ENCODE results near the gene EYS. TPM values are rescaled to one million over a fixed set of nuclear protein-coding genes. Genes with fewer than 3 reads are reported as not detected.

The EYS gene
- total RNA-seq, 2 donors from 2014 or later = not detected

DNA sequence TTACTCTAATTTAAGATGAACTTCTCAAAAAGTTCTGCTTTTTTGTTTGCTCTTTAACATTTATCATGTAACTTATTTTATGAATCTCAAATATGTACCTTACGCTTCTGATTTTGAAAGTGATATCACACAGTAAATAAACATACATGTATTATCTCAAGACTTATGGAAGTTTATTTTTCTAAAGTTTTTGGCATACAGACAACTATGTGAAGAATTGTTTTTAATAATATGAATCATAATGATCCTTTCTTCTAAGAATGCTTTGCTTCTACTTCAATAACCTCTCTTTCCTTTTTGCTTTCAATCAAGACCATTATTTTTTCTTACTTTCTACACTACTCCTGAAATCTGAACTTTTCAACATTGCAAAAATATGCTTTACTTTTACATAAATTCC, 816.4 kb downstream of the EYS start:
- H3K9me3 ChIP-seq = no peaks in the 10 kb centered on the region
- H3K27ac ChIP-seq = no peak overlapping the region
- H3K4me1 ChIP-seq (ENCODE audit: control insufficient read depth in 1 of 2, low read depth in 2 of 2) = peaks cover 3 to 7% of the 10 kb centered on the region in 2 donors
- H3K27me3 ChIP-seq (replicated peaks; ENCODE audit: insufficient read depth) = no peaks in the 10 kb centered on the region
- DNase-seq (ENCODE audit: low spot score) = no peak
- H3K36me3 ChIP-seq = no peaks in the 10 kb centered on the region
- TF ChIP-seq, protein P1, sequence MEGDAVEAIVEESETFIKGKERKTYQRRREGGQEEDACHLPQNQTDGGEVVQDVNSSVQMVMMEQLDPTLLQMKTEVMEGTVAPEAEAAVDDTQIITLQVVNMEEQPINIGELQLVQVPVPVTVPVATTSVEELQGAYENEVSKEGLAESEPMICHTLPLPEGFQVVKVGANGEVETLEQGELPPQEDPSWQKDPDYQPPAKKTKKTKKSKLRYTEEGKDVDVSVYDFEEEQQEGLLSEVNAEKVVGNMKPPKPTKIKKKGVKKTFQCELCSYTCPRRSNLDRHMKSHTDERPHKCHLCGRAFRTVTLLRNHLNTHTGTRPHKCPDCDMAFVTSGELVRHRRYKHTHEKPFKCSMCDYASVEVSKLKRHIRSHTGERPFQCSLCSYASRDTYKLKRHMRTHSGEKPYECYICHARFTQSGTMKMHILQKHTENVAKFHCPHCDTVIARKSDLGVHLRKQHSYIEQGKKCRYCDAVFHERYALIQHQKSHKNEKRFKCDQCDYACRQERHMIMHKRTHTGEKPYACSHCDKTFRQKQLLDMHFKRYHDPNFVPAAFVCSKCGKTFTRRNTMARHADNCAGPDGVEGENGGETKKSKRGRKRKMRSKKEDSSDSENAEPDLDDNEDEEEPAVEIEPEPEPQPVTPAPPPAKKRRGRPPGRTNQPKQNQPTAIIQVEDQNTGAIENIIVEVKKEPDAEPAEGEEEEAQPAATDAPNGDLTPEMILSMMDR (IDR thresholded peaks at IDR 0.05) = no peak
- no peak for ATAC-seq (ENCODE audit: insufficient number of reproducible peaks, low FRiP score, low read depth)
- no peak overlapping the region for H3K4me3 ChIP-seq

DNA sequence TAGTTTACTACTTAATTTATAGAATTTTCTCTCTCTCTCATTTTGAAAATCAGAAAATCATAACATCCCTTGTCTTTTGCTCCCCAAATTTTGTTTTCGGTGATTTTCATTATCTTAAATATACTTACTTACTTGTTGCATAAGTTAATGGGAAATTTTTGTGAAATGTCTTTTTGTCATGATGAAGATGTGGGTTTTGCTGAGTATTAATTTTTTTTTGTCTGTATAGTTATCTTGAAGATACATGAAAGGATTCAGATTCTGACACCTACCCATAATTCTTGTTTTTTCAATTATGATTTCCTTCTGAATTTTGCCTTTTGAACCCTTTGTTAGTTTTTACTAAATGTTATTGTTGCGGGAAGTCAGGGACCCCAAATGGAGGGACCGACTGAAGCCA, 817.9 kb downstream of the EYS start:
- DNase-seq (ENCODE audit: low spot score) (no peak), ATAC-seq (ENCODE audit: insufficient number of reproducible peaks, low FRiP score, low read depth) (no peak)
- no peak overlapping the region for H3K27ac ChIP-seq
- H3K4me3 ChIP-seq = no peak overlapping the region
- no peaks in the 10 kb centered on the region for H3K9me3 ChIP-seq
- TF ChIP-seq, protein P1 (IDR thresholded peaks at IDR 0.05) = no peak
- H3K27me3 ChIP-seq (replicated peaks; ENCODE audit: insufficient read depth) = no peaks in the 10 kb centered on the region
- H3K4me1 ChIP-seq (ENCODE audit: control insufficient read depth in 1 of 2, low read depth in 2 of 2) = peaks cover 3 to 7% of the 10 kb centered on the region in 2 donors
- no peaks in the 10 kb centered on the region for H3K36me3 ChIP-seq

DNA sequence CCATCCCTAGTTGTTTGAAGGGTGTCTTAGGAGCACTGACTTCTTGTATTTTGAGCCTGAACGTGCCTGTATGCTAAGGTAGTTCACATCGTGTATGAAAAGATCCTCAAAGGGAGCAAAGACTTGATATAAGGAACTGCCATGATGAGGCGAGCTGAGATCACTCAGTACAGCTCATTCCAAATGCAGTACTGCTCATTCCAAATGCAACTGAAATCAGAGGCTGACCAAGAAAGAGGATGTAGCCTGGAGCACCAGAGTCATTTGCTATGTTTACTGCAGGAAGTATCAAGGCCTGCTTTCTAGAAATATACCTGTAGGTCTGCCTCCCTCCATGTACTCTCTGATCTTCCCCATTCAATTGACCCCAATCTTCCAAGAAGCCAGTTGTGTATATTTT, 832.2 kb downstream of the EYS start:
- H3K36me3 ChIP-seq = no peaks in the 10 kb centered on the region
- H3K4me3 ChIP-seq = no peak overlapping the region
- no peak for DNase-seq (ENCODE audit: low spot score)
- H3K4me1 ChIP-seq (ENCODE audit: control insufficient read depth in 1 of 2, low read depth in 2 of 2) = no peaks in the 10 kb centered on the region
- no peak overlapping the region for H3K27ac ChIP-seq
- no peak for ATAC-seq (ENCODE audit: insufficient number of reproducible peaks, low FRiP score, low read depth)
- TF ChIP-seq, protein P1 (IDR thresholded peaks at IDR 0.05) = no peak
- no peaks in the 10 kb centered on the region for H3K27me3 ChIP-seq (replicated peaks; ENCODE audit: insufficient read depth)
- no peaks in the 10 kb centered on the region for H3K9me3 ChIP-seq

DNA sequence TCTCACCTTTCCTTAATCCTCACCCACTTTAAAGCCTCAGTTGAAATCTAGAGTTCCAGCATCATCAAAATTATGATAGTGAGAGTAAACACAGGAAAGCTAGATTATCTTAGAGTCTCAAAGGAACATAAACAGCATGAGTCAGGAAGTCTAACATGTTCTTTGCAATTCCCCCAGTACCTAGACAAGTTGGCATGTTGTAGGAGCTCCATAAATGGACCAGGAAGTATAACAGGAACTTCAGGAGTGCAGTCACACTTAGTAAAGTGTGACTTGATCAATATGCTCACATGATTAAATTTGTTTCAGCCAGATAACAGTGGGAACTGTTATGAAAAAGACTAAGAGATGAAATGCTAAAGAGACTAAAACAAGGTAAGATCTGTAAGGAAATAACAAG, 834.4 kb downstream of the EYS start:
- DNase-seq (ENCODE audit: low spot score) = no peak
- H3K4me1 ChIP-seq (ENCODE audit: control insufficient read depth in 1 of 2, low read depth in 2 of 2) = no peaks in the 10 kb centered on the region
- no peak overlapping the region for H3K4me3 ChIP-seq
- H3K27me3 ChIP-seq (replicated peaks; ENCODE audit: insufficient read depth) = no peaks in the 10 kb centered on the region
- no peak overlapping the region for H3K27ac ChIP-seq
- no peak for ATAC-seq (ENCODE audit: insufficient number of reproducible peaks, low FRiP score, low read depth)
- no peaks in the 10 kb centered on the region for H3K9me3 ChIP-seq
- no peaks in the 10 kb centered on the region for H3K36me3 ChIP-seq
- TF ChIP-seq, protein P1 (IDR thresholded peaks at IDR 0.05) = no peak

DNA sequence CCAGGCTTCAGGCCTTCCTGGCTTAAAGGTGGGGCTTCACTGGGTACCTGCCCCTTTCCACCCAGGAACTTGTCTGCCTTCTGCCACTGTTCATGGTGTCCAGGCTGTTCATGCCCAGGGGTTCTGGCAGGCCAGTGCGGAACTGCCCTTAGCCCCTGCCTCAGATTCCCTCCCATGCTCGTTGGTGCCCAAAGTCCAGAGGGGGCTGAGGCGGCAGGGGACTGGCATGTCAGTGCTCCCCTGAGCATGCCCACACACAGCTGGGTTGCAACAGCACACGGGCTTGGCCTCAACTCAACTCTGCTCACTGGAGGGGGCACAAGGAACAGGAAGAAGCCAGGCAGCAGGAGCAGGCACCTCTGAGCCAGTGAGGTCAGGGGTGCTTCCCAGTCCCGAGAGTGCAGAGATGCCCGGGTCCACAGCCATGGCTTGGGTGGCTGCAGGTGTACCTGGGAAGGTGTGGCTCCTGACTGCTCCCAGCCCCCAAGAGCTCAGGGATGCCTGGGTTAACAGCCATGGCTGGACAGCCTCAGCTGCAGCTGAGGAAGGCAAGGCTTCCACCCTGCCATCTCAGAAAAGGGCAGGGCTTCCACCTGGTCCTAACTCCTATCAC, 845.9 kb downstream of the EYS start:
- no peak overlapping the region for H3K4me3 ChIP-seq
- DNase-seq (ENCODE audit: low spot score) = no peak
- H3K9me3 ChIP-seq = no peaks in the 10 kb centered on the region
- H3K4me1 ChIP-seq (ENCODE audit: control insufficient read depth in 1 of 2, low read depth in 2 of 2) = no peaks in the 10 kb centered on the region
- no peak for ATAC-seq (ENCODE audit: insufficient number of reproducible peaks, low FRiP score, low read depth)
- no peaks in the 10 kb centered on the region for H3K36me3 ChIP-seq
- H3K27me3 ChIP-seq (replicated peaks; ENCODE audit: insufficient read depth) = no peaks in the 10 kb centered on the region
- TF ChIP-seq, protein P1 (IDR thresholded peaks at IDR 0.05) = no peak
- no peak overlapping the region for H3K27ac ChIP-seq

All from thoracic aorta (tissue), 2 donors.